ENCODE data around the gene NGB. TPM values are rescaled to one million over a fixed set of nuclear protein-coding genes. Genes with fewer than 3 reads are reported as not detected.

Gene NGB
- total and polyA plus RNA-seq, 7 donors, result 1.9 to 10.0 (median 9.4) TPM; not detected in 2

- no peak for TF ChIP-seq POLR2AphosphoS5 (IDR thresholded peaks at IDR 0.05)
- WGBS, 2 donors, result 95 to 96% methylated on average over 14 of the region's 14 CpGs
- Histone ChIP-seq H3K27me3 (no peaks in the 10 kb centered on the region), H3K36me3 (peaks cover 6 to 69% (median 37%) of the 10 kb centered on the region in 4 donors), H3K27ac (no peak overlapping the region), H3K4me1 (no peaks in the 10 kb centered on the region), H3K4me3 (no peak overlapping the region), H3K9me3 (no peaks in the 10 kb centered on the region)
- DNase-seq, result no peak
- intact Hi-C loops (cut with DNase I), result no loop called here
These were observed 7.6 kb upstream of the NGB start for GRCh38 chr14:77278461-77279230.

- H3K9me3 ChIP-seq, result no peaks in the 10 kb centered on the region
- WGBS, 2 donors, result 92 to 94% methylated on average over 12 of the region's 12 CpGs
- intact Hi-C loops (cut with DNase I), result no loop called here
- H3K4me1 ChIP-seq, result no peaks in the 10 kb centered on the region
- no peak for DNase-seq
- peaks cover 6 to 53% (median 27%) of the 10 kb centered on the region in 4 donors for H3K36me3 ChIP-seq
- H3K27me3 ChIP-seq, result peaks cover 0 to 12% (median 0%) of the 10 kb centered on the region in 3 donors
- no peak overlapping the region for H3K27ac ChIP-seq
- H3K4me3 ChIP-seq, result no peak overlapping the region
- TF ChIP-seq POLR2A (IDR thresholded peaks at IDR 0.05) (no peak), POLR2AphosphoS5 (IDR thresholded peaks at IDR 0.05) (no peak), CTCF (IDR thresholded peaks at IDR 0.05) (no peak), EP300 (IDR thresholded peaks at IDR 0.05) (no peak)
These were observed 6.0 kb upstream of the NGB start for GRCh38 chr14:77276959-77277358.

GRCh38 chr14:77276295-77276935 lies 5.4 kb upstream of the NGB start:
- Histone ChIP-seq H3K27ac (no peak overlapping the region), H3K27me3 (peaks cover 0 to 17% (median 4%) of the 10 kb centered on the region in 3 donors), H3K36me3 (peaks cover 6 to 47% (median 27%) of the 10 kb centered on the region in 4 donors), H3K4me1 (no peaks in the 10 kb centered on the region), H3K9me3 (no peaks in the 10 kb centered on the region), H3K4me3 (no peak overlapping the region)
- no peak for DNase-seq
- intact Hi-C loops (cut with DNase I), result no loop called here
- WGBS, 2 donors, result 87 to 90% methylated on average over 15 of the region's 15 CpGs
- no peak for TF ChIP-seq CTCF (IDR thresholded peaks at IDR 0.05)
- no peak for TF ChIP-seq POLR2A (IDR thresholded peaks at IDR 0.05)
- TF ChIP-seq EP300 (IDR thresholded peaks at IDR 0.05), result no peak
- TF ChIP-seq POLR2AphosphoS5 (IDR thresholded peaks at IDR 0.05), result no peak

GRCh38 chr14:77275601-77276017 lies 4.6 kb upstream of the NGB start:
- no peak overlapping the region for H3K27ac ChIP-seq
- intact Hi-C loops (cut with DNase I), result no loop called here
- H3K36me3 ChIP-seq, result peaks cover 6 to 43% (median 27%) of the 10 kb centered on the region in 4 donors
- no peak overlapping the region for H3K4me3 ChIP-seq
- DNase-seq, result no peak
- 58 to 73% methylated on average over 8 of the region's 8 CpGs for WGBS, 2 donors
- H3K9me3 ChIP-seq, result no peaks in the 10 kb centered on the region
- H3K27me3 ChIP-seq, result peaks cover 7 to 26% (median 12%) of the 10 kb centered on the region in 3 donors
- no peak for TF ChIP-seq CTCF (IDR thresholded peaks at IDR 0.05)
- no peak for TF ChIP-seq POLR2AphosphoS5 (IDR thresholded peaks at IDR 0.05)
- no peak for TF ChIP-seq POLR2A (IDR thresholded peaks at IDR 0.05)
- no peak for TF ChIP-seq EP300 (IDR thresholded peaks at IDR 0.05)
- H3K4me1 ChIP-seq, result peaks cover 0 to 5% (median 0%) of the 10 kb centered on the region in 4 donors

- intact Hi-C loops (cut with DNase I), result no loop called here
- Histone ChIP-seq H3K27me3 (peaks cover 9 to 31% (median 17%) of the 10 kb centered on the region in 3 donors), H3K36me3 (peaks cover 6 to 38% (median 22%) of the 10 kb centered on the region in 4 donors), H3K4me1 (peaks cover 0 to 5% (median 0%) of the 10 kb centered on the region in 4 donors), H3K27ac (no peak overlapping the region), H3K9me3 (no peaks in the 10 kb centered on the region), H3K4me3 (no peak overlapping the region)
- WGBS, 2 donors, result 75 to 88% methylated on average over 5 of the region's 5 CpGs
- no peak for TF ChIP-seq POLR2A (IDR thresholded peaks at IDR 0.05)
- no peak for TF ChIP-seq POLR2AphosphoS5 (IDR thresholded peaks at IDR 0.05)
- no peak for TF ChIP-seq EP300 (IDR thresholded peaks at IDR 0.05)
- TF ChIP-seq CTCF (IDR thresholded peaks at IDR 0.05), result no peak
- DNase-seq, result no peak
These were observed 4.1 kb upstream of the NGB start for GRCh38 chr14:77275041-77275580.

Measured in sigmoid colon (tissue), 7 donors.